Measurements from ENCODE around the gene EZH2. TPM values are rescaled to one million over a fixed set of nuclear protein-coding genes. Genes with fewer than 3 reads are reported as not detected.

The EZH2 gene
- total and polyA plus RNA-seq, 2 donors (not counting 1 experiment from before 2014, with no cell fraction given): 7.1 to 10.1 TPM

- Histone ChIP-seq H3K4me2 (ENCODE audit: extremely low read depth, insufficient read depth, low read length) (no peak overlapping the region), H2AFZ (ENCODE audit: low read length) (no peak overlapping the region), H3K27ac (ENCODE audit: insufficient read depth, low read length) (no peak overlapping the region), H3K4me1 (ENCODE audit: control insufficient read depth, extremely low read depth, insufficient read depth, low read length) (no peaks in the 10 kb centered on the region), H3K79me2 (ENCODE audit: control insufficient read depth, insufficient read depth, low read length) (peaks cover 86% of the 10 kb centered on the region), H3K4me3 (replicated peaks in 1 of 4; ENCODE audit: control extremely low read depth in 1 of 4, insufficient read depth in 1 of 4, low read depth in 3 of 4, low read length in 4 of 4) (no peak overlapping the region), H3K9me3 (ENCODE audit: control insufficient read depth, insufficient read depth, low read depth, low read length) (no peaks in the 10 kb centered on the region), H3K9ac (ENCODE audit: insufficient read depth, low read length) (no peak overlapping the region), H3K27me3 (ENCODE audit: control insufficient read depth, insufficient read depth, low read length) (no peaks in the 10 kb centered on the region), H3K36me3 (ENCODE audit: control insufficient read depth, insufficient read depth, low read length) (no peaks in the 10 kb centered on the region), H4K20me1 (ENCODE audit: control insufficient read depth, extremely low read depth, insufficient read depth, low read length) (no peaks in the 10 kb centered on the region)
- no peak for DNase-seq (ENCODE audit: low read depth in 2 of 2)
- no peak for TF ChIP-seq CTCF (conservative IDR thresholded peaks at IDR 0.05 in 1 of 2, IDR thresholded peaks at IDR 0.05 in 1 of 2; ENCODE audit: low read depth in 1 of 2, low read length in 2 of 2)
- TF ChIP-seq EZH2 (IDR thresholded peaks at IDR 0.05; ENCODE audit: low read length, missing control alignments): no peak
Observed at GRCh38 chr7:148872188-148872587, 11.9 kb downstream of the EZH2 start.

- DNase-seq (ENCODE audit: low read depth in 2 of 2): no peak
- Histone ChIP-seq H3K27ac (ENCODE audit: insufficient read depth, low read length) (no peak overlapping the region), H3K79me2 (ENCODE audit: control insufficient read depth, insufficient read depth, low read length) (peaks cover 86% of the 10 kb centered on the region), H3K4me1 (ENCODE audit: control insufficient read depth, extremely low read depth, insufficient read depth, low read length) (no peaks in the 10 kb centered on the region), H3K9me3 (ENCODE audit: control insufficient read depth, insufficient read depth, low read depth, low read length) (no peaks in the 10 kb centered on the region), H3K27me3 (ENCODE audit: control insufficient read depth, insufficient read depth, low read length) (no peaks in the 10 kb centered on the region), H3K4me2 (ENCODE audit: extremely low read depth, insufficient read depth, low read length) (no peak overlapping the region), H3K4me3 (replicated peaks in 1 of 4; ENCODE audit: control extremely low read depth in 1 of 4, insufficient read depth in 1 of 4, low read depth in 3 of 4, low read length in 4 of 4) (no peak overlapping the region), H2AFZ (ENCODE audit: low read length) (no peak overlapping the region), H3K9ac (ENCODE audit: insufficient read depth, low read length) (no peak overlapping the region), H3K36me3 (ENCODE audit: control insufficient read depth, insufficient read depth, low read length) (no peaks in the 10 kb centered on the region), H4K20me1 (ENCODE audit: control insufficient read depth, extremely low read depth, insufficient read depth, low read length) (no peaks in the 10 kb centered on the region)
- TF ChIP-seq EZH2 (IDR thresholded peaks at IDR 0.05; ENCODE audit: low read length, missing control alignments) (no peak), CTCF (conservative IDR thresholded peaks at IDR 0.05 in 1 of 2, IDR thresholded peaks at IDR 0.05 in 1 of 2; ENCODE audit: low read depth in 1 of 2, low read length in 2 of 2) (no peak)
Observed at GRCh38 chr7:148871551-148871950, 12.5 kb downstream of the EZH2 start.

- no peak overlapping the region for H3K4me2 ChIP-seq (ENCODE audit: extremely low read depth, insufficient read depth, low read length)
- peaks cover 84% of the 10 kb centered on the region for H3K79me2 ChIP-seq (ENCODE audit: control insufficient read depth, insufficient read depth, low read length)
- H3K9me3 ChIP-seq (ENCODE audit: control insufficient read depth, insufficient read depth, low read depth, low read length): no peaks in the 10 kb centered on the region
- H4K20me1 ChIP-seq (ENCODE audit: control insufficient read depth, extremely low read depth, insufficient read depth, low read length): no peaks in the 10 kb centered on the region
- H3K27ac ChIP-seq (ENCODE audit: insufficient read depth, low read length): no peak overlapping the region
- no peaks in the 10 kb centered on the region for H3K4me1 ChIP-seq (ENCODE audit: control insufficient read depth, extremely low read depth, insufficient read depth, low read length)
- H3K36me3 ChIP-seq (ENCODE audit: control insufficient read depth, insufficient read depth, low read length): no peaks in the 10 kb centered on the region
- H3K9ac ChIP-seq (ENCODE audit: insufficient read depth, low read length): no peak overlapping the region
- DNase-seq (ENCODE audit: low read depth in 2 of 2): no peak
- no peak overlapping the region for H3K4me3 ChIP-seq (replicated peaks in 1 of 4; ENCODE audit: control extremely low read depth in 1 of 4, insufficient read depth in 1 of 4, low read depth in 3 of 4, low read length in 4 of 4)
- H3K27me3 ChIP-seq (ENCODE audit: control insufficient read depth, insufficient read depth, low read length): no peaks in the 10 kb centered on the region
- TF ChIP-seq CTCF (conservative IDR thresholded peaks at IDR 0.05 in 1 of 2, IDR thresholded peaks at IDR 0.05 in 1 of 2; ENCODE audit: low read depth in 1 of 2, low read length in 2 of 2) (no peak), EZH2 (IDR thresholded peaks at IDR 0.05; ENCODE audit: low read length, missing control alignments) (no peak)
- H2AFZ ChIP-seq (ENCODE audit: low read length): no peak overlapping the region
Observed at GRCh38 chr7:148871030-148871429, 13.1 kb downstream of the EZH2 start.
